ENCODE results near the gene WDR18.
A peak's percentile ranks its signal among the peaks of the same experiment; 100 is the strongest.

WDR18 gene

GRCh38 chr19:1025960-1026782 is 42.0 kb downstream of the WDR18 start, which contains the start of gene CNN2:
Gene CNN2, plus strand, starts transcription at chr19:1026608. Its CDS starts 54 bp downstream, at chr19:1026662.
- peak; percentile 72 for DNase-seq

- peak; percentile 51 for DNase-seq
Measured at GRCh38 chr19:1026783-1027649, 42.9 kb downstream of the WDR18 start.

- peak; percentile 60 for DNase-seq
Measured at GRCh38 chr19:1027650-1028061, 43.5 kb downstream of the WDR18 start.

- peak; percentile 85 for DNase-seq
Measured at GRCh38 chr19:1028062-1028926, 44.1 kb downstream of the WDR18 start.

GRCh38 chr19:1032264-1032867 is 48.2 kb downstream of the WDR18 start:
- no peak for DNase-seq

GRCh38 chr19:1035998-1036621 is 52.0 kb downstream of the WDR18 start:
- no peak for DNase-seq

GRCh38 chr19:1037621-1038064 is 53.5 kb downstream of the WDR18 start:
- no peak for DNase-seq

GRCh38 chr19:1038978-1039645 is 55.0 kb downstream of the WDR18 start:
- peak; percentile 46 for DNase-seq

GRCh38 chr19:1039646-1040475 is 55.7 kb downstream of the WDR18 start, which contains the start of gene ABCA7:
Gene ABCA7, plus strand, starts transcription at chr19:1040107. Its CDS starts 1,255 bp downstream, at chr19:1041362.
- peak; percentile 99 for DNase-seq

- peak; percentile 98 for DNase-seq
Measured at GRCh38 chr19:1040476-1041271, 56.5 kb downstream of the WDR18 start.

- peak; percentile 53 for DNase-seq
Measured at GRCh38 chr19:1041272-1041834, 57.2 kb downstream of the WDR18 start.

GRCh38 chr19:1041835-1042685 is 57.9 kb downstream of the WDR18 start:
- DNase-seq: peak; percentile 53

GRCh38 chr19:1042689-1043511 is 58.8 kb downstream of the WDR18 start:
- no peak for DNase-seq

Measured in NCI-H69 (cell line).